ENCODE results near the gene LUZP2.

LUZP2 gene

GRCh38 chr11:25068451-25068850 is 571.6 kb downstream of the LUZP2 start:
- DNase-seq (ENCODE audit: low spot score): no peak

GRCh38 chr11:25094085-25094802 is 597.4 kb downstream of the LUZP2 start:
- Histone ChIP-seq H3K27ac (no peak overlapping the region), H3K4me3 (no peak overlapping the region)
- no peak for DNase-seq (ENCODE audit: low spot score)
- no peak for TF ChIP-seq CTCF (IDR thresholded peaks at IDR 0.05)

More at GRCh38 chr11:25068451-25068850, 571.6 kb downstream of the LUZP2 start:
- Histone ChIP-seq H3K27ac (no peak overlapping the region), H3K4me3 (no peak overlapping the region)
- TF ChIP-seq CTCF (IDR thresholded peaks at IDR 0.05): no peak

GRCh38 chr11:25119416-25119815 is 622.6 kb downstream of the LUZP2 start:
- no peak for DNase-seq (ENCODE audit: low spot score)
- Histone ChIP-seq H3K4me3 (no peak overlapping the region), H3K27ac (no peak overlapping the region)
- no peak for TF ChIP-seq CTCF (IDR thresholded peaks at IDR 0.05)

All from coronary artery (tissue), 2 donors.